GM12878 (cell line): ENCODE measurements around the gene ASRGL1. TPM values are rescaled to one million over a fixed set of nuclear protein-coding genes. Genes with fewer than 3 reads are reported as not detected.

Source experiments
- ATAC-seq: fragments of 200-7000 bp; cut with Tn5 transposase; 3 replicates; pipeline ENCODE4 v1.9.1; 2020; ENCODE audit warnings: mild to moderate bottlenecking, moderate library complexity
- BruUV-seq: library from RNA; stranded (reverse); fragments of 400-500 nt; replicated peaks from 2 replicates; lab custom pipeline; 2021; lab: Mats Ljungman, UMichigan
- CTCF ChIA-PET: fragments of 300-600 bp; sonication (Branson Sonifier 250); formaldehyde crosslinking; extraction: SDS; loops from one replicate; lab custom pipeline; 2021; ENCODE audit warnings: inconsistent platforms; lab: Yijun Ruan, JAX
- POLR2A ChIA-PET: fragments of 350-600 bp; formaldehyde crosslinking; extraction: SDS; loops from one replicate; lab custom pipeline; 2021; ENCODE audit warnings: inconsistent platforms; lab: Charles Lee
- RAD21 ChIA-PET: fragments of 300-600 bp; sonication (Branson Sonifier 250); formaldehyde crosslinking; loops from one replicate; lab custom pipeline; 2023; ENCODE audit warnings: antibody characterized with exemption; ENCODE audit not compliant: unreplicated experiment; lab: Charles Lee
- SMC1A ChIA-PET: fragments of 300-600 bp; sonication (Branson Sonifier 250); formaldehyde crosslinking; loops from one replicate; lab custom pipeline; 2023; ENCODE audit not compliant: unreplicated experiment, uncharacterized antibody; lab: Charles Lee
- DNase-seq: peaks from one replicate; pipeline ENCODE4 v3.0.0-alpha.2; 2011; ENCODE audit warnings: low read depth, low spot score
- FAIRE-seq: peaks from 3 replicates; lab custom pipeline; 2011; peaks lifted over from hg19 to GRCh38; lab: Jason Lieb, UNC
- H2AFZ ChIP-seq: 2 replicates; pipeline ENCODE4 v1.6.0; 2011; ENCODE audit warnings: low read depth, low read length, control low read depth; ENCODE audit not compliant: control insufficient read depth
- H3K27ac ChIP-seq: 2 replicates; pipeline ENCODE4 v1.5.1; 2011; ENCODE audit warnings: control low read depth; ENCODE audit not compliant: control insufficient read depth, insufficient read depth
- H3K27me3 ChIP-seq, 2 experiments: replicated peaks in 1 of 2; 2 replicates each; pipeline versions ENCODE4 v1.6.0 to v1.6.1; 2011; ENCODE audit warnings: low read length in 1 of 2; ENCODE audit not compliant: control insufficient read depth in 2 of 2, insufficient read depth in 2 of 2
- H3K36me3 ChIP-seq, 2 experiments: 2 replicates each; pipeline ENCODE4 v1.5.1; 2011; ENCODE audit warnings: low read length in 1 of 2; ENCODE audit not compliant: control insufficient read depth in 2 of 2, insufficient read depth in 2 of 2
- H3K4me1 ChIP-seq: 2 replicates; pipeline ENCODE4 v1.6.1; 2011; ENCODE audit warnings: mild to moderate bottlenecking, low read length, moderate library complexity, mixed read lengths; ENCODE audit not compliant: control insufficient read depth, insufficient read depth
- H3K4me2 ChIP-seq: 2 replicates; pipeline ENCODE4 v1.6.0; 2011; ENCODE audit warnings: control low read depth; ENCODE audit not compliant: control insufficient read depth, insufficient read depth
- H3K4me3 ChIP-seq: fragments of 200-600 bp; sonication (generic); 2 replicates; pipeline ENCODE4 v1.5.1; 2016
- H3K79me2 ChIP-seq: 2 replicates; pipeline ENCODE4 v1.6.0; 2011; ENCODE audit warnings: low read length; ENCODE audit not compliant: control insufficient read depth, insufficient read depth
- H3K9ac ChIP-seq: 2 replicates; pipeline ENCODE4 v1.8.0; 2011; ENCODE audit warnings: low read length, control low read depth, mixed read lengths; ENCODE audit not compliant: control insufficient read depth, insufficient read depth
- H3K9me3 ChIP-seq: replicated peaks from 3 replicates; pipeline ENCODE4 v1.5.1; 2011; ENCODE audit warnings: mild to moderate bottlenecking, low read length; ENCODE audit not compliant: control insufficient read depth, insufficient read depth
- H4K20me1 ChIP-seq: 2 replicates; pipeline ENCODE4 v1.6.0; 2011; ENCODE audit not compliant: control insufficient read depth, insufficient read depth
- BACH1 ChIP-seq: fragments of 450-650 bp; IDR thresholded peaks from 2 replicates; pipeline ENCODE4 v1.6.1; 2017; ENCODE audit warnings: mild to moderate bottlenecking, borderline replicate concordance
- BCL3 ChIP-seq: IDR thresholded peaks from 2 replicates; pipeline ENCODE4 v1.6.1; 2011; ENCODE audit warnings: borderline replicate concordance, low read depth, mild to moderate bottlenecking, moderate library complexity, low read length; ENCODE audit not compliant: insufficient read depth, poor library complexity, severe bottlenecking
- CBX3 ChIP-seq: fragments of 200-600 bp; sonication (generic); IDR thresholded peaks from 2 replicates; pipeline ENCODE4 v1.6.1; 2016; ENCODE audit warnings: low read depth, borderline replicate concordance
- CBX5 ChIP-seq: sonication (generic); IDR thresholded peaks from 2 replicates; pipeline ENCODE4 v1.6.1; 2016; ENCODE audit warnings: low read depth, moderate library complexity, mild to moderate bottlenecking, inconsistent platforms
- CTCF ChIP-seq, 3 experiments: IDR thresholded peaks in 2 of 3; conservative IDR thresholded peaks in 1 of 3; 2 replicates each; pipeline ENCODE4 v1.5.1; 2011; ENCODE audit warnings: low read depth in 3 of 3, low read length in 3 of 3, mild to moderate bottlenecking in 3 of 3, control low read depth in 2 of 3, moderate library complexity in 2 of 3, inconsistent platforms in 1 of 3, mixed read lengths in 1 of 3; ENCODE audit not compliant: control insufficient read depth in 2 of 3, insufficient read depth in 1 of 3; ENCODE audit errors: extremely low read depth in 1 of 3
- IRF5 ChIP-seq: fragments of 450-650 bp; IDR thresholded peaks from 2 replicates; pipeline ENCODE4 v1.6.1; 2017; ENCODE audit warnings: borderline replicate concordance
- MTA2 ChIP-seq: fragments of 450-650 bp; IDR thresholded peaks from 2 replicates; pipeline ENCODE4 v1.6.1; 2016; ENCODE audit warnings: low read depth, mild to moderate bottlenecking, moderate library complexity
- NR2C2 ChIP-seq: IDR thresholded peaks from 2 replicates; pipeline ENCODE4 v1.6.1; 2011; ENCODE audit warnings: borderline replicate concordance, low read depth; ENCODE audit not compliant: control insufficient read depth, insufficient read length
- POLR2A ChIP-seq: IDR thresholded peaks from 2 replicates; pipeline ENCODE4 v1.6.1; 2011; ENCODE audit warnings: low read depth, mild to moderate bottlenecking, low read length
- RAD51 ChIP-seq: fragments of 450-650 bp; IDR thresholded peaks from 2 replicates; pipeline ENCODE4 v1.6.1; 2016; ENCODE audit warnings: moderate library complexity, mild to moderate bottlenecking, inconsistent platforms
- TAF1 ChIP-seq: IDR thresholded peaks from 2 replicates; pipeline ENCODE4 v1.6.1; 2011; ENCODE audit warnings: mild to moderate bottlenecking, low read depth, low read length, borderline replicate concordance
- TARDBP ChIP-seq: IDR thresholded peaks from 2 replicates; pipeline ENCODE4 v1.6.1; 2016; ENCODE audit warnings: borderline replicate concordance
- ZBTB4 ChIP-seq: fragments of 450-650 bp; formaldehyde crosslinking; IDR thresholded peaks from 2 replicates; pipeline ENCODE4 v1.4.0; 2022; ENCODE audit warnings: mild to moderate bottlenecking, moderate library complexity
- WGBS: methylation state at CpG from one replicate; pipeline ENCODE4 v1.1.6; 2016; ENCODE audit warnings: low lambda C conversion rate; ENCODE audit not compliant: insufficient replicate concordance, insufficient coverage; ENCODE audit errors: missing lambda C conversion rate; 5-methylcytosine and 5-hydroxymethylcytosine counted together
- in situ Hi-C: fragments of 300-500 bp; cut with MboI; formaldehyde crosslinking; loops from 9 replicates; pipeline ENCODE4 v1.14.3; 2018; ENCODE audit warnings: mixed read lengths
- intact Hi-C: fragments of 100-400 bp; cut with micrococcal nuclease; formaldehyde crosslinking; loops from one replicate; pipeline ENCODE4 v1.14.2; 2022; ENCODE audit not compliant: unreplicated experiment
- polyA plus RNA-seq, 11 experiments: library from polyadenylated mRNA; depleted of rRNA in 4 of 11; unstranded in 6 of 11; stranded (reverse) in 5 of 11; fragments of >200 nt; fragmentation: Nextera tagmentation in 4 of 11; fragmentation: Illumina TruSeq in 1 of 11; extraction: Ambion mirVana in 4 of 11; extraction: Trizol in 1 of 11; gene quantifications; 1 replicate in 1 of 11; 2 replicates in 10 of 11; pipeline versions ENCODE4 v1.2.1 to v1.2.3, GENCODE V29; 2011 to 2016; ENCODE audit warnings: inconsistent platforms in 2 of 11, missing spikeins in 2 of 11, low read depth in 1 of 11
- total RNA-seq, 4 experiments: library from RNA; depleted of rRNA in 3 of 4; stranded (reverse); fragments of >200 nt in 3 of 4; fragmentation: Illumina TruSeq in 1 of 4; extraction: Trizol in 1 of 4; gene quantifications; 2 replicates each; pipeline versions ENCODE4 v1.2.1 to v1.2.3, GENCODE V29; 2013 to 2021

ASRGL1 gene
- total and polyA plus RNA-seq, 10 of the 15 experiments (the other 5 are each of a cell fraction or from before 2014, with no cell fraction given) = 0.97 to 24.5 (median 4.8) TPM

GRCh38 chr11:62416596-62416995 lies 79.3 kb downstream of the ASRGL1 start:
- no peaks in the 10 kb centered on the region for H3K36me3 ChIP-seq
- TF ChIP-seq TARDBP (no peak), TAF1 (no peak), BCL3 (no peak), NR2C2 (no peak), CBX5 (no peak), POLR2A (no peak), MTA2 (no peak), ZBTB4 (no peak), CBX3 (no peak), IRF5 (no peak), BACH1 (no peak), CTCF (IDR thresholded peaks at IDR 0.05 in 2 of 3, conservative IDR thresholded peaks at IDR 0.05 in 1 of 3; ENCODE audit: control insufficient read depth in 2 of 3, extremely low read depth in 1 of 3, insufficient read depth in 1 of 3, low read depth in 3 of 3, low read length in 3 of 3) (no peak), RAD51 (no peak)

More at GRCh38 chr11:62416596-62416995, 79.3 kb downstream of the ASRGL1 start:
- H2AFZ ChIP-seq = no peak overlapping the region
- no peaks in the 10 kb centered on the region for H3K4me1 ChIP-seq
- H3K27me3 ChIP-seq = peaks cover 0 to 1% of the 10 kb centered on the region in 2 experiments; a peak in 3 of 4 replicates
- ATAC-seq (no peak), FAIRE-seq (no peak), DNase-seq (no peak)
- no peak overlapping the region for H3K27ac ChIP-seq
- no peaks in the 10 kb centered on the region for H4K20me1 ChIP-seq
- ChIA-PET RAD21 (interaction anchor here (0.8 kb wide), 1 partner anchor 126 kb away, joined by 3 read pairs; no protein-coding TSS in a partner anchor), CTCF (interaction anchor here (0.9 kb wide), 1 partner anchor 11 kb away, joined by 4 read pairs; no protein-coding TSS in a partner anchor), SMC1A (no interaction called here), POLR2A (interaction anchor here (0.7 kb wide), 1 partner anchor 135 kb away, joined by 5 read pairs; no protein-coding TSS in a partner anchor)
- H3K9ac ChIP-seq = no peak overlapping the region
- 72% methylated on average over 12 of the region's 12 CpGs for WGBS
- no peak overlapping the region for H3K4me3 ChIP-seq
- H3K79me2 ChIP-seq = no peaks in the 10 kb centered on the region
- no peaks in the 10 kb centered on the region for H3K9me3 ChIP-seq
- H3K4me2 ChIP-seq = no peak overlapping the region
- no TSS peak for BruUV-seq
- intact Hi-C loops (no loop called here), in situ Hi-C loops (no loop called here)
